Measurements from ENCODE around the gene C1QA.

DNA sequence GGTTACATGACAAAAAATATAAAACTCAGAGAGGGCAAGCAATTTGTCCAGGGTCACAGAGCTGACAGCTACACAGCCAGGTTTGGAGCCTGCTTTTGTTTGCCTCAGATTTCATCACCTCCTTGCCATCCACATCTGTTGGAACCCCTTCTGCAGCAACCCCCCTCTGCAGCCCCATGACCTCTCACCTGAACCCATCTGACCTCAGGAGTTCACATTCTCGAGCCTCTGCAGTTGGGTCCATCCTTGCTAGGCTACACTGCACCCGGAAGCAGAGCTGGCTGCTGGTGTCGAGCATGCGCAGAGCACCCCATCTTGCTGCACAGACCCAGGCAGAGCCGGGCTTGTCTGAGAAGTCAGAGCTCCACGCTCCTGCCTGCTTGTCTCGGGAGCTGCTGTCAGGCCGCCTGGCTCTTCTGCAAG lies 26.6 kb downstream of the C1QA start:
- TF ChIP-seq POLR2A (IDR thresholded peaks at IDR 0.05) = no peak
- TF ChIP-seq, protein P1, sequence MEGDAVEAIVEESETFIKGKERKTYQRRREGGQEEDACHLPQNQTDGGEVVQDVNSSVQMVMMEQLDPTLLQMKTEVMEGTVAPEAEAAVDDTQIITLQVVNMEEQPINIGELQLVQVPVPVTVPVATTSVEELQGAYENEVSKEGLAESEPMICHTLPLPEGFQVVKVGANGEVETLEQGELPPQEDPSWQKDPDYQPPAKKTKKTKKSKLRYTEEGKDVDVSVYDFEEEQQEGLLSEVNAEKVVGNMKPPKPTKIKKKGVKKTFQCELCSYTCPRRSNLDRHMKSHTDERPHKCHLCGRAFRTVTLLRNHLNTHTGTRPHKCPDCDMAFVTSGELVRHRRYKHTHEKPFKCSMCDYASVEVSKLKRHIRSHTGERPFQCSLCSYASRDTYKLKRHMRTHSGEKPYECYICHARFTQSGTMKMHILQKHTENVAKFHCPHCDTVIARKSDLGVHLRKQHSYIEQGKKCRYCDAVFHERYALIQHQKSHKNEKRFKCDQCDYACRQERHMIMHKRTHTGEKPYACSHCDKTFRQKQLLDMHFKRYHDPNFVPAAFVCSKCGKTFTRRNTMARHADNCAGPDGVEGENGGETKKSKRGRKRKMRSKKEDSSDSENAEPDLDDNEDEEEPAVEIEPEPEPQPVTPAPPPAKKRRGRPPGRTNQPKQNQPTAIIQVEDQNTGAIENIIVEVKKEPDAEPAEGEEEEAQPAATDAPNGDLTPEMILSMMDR (IDR thresholded peaks at IDR 0.05) = no peak
